ENCODE measurements around the gene SPEG.
"Not testable (repeated sequence)": the region's sequence is repeated elsewhere in the genome, so short reads cannot be mapped to it uniquely, and the experiment has no call there.

The SPEG gene

GRCh38 chr2:219434718-219435525, at the start of gene SPEG:
Gene SPEG (plus strand): TSS chr2:219434843. CDS start chr2:219434978, 135 bp downstream.
- FAIRE-seq = no peak

GRCh38 chr2:219384859-219385258, 49.8 kb upstream of the SPEG start:
- FAIRE-seq = no peak

GRCh38 chr2:219385958-219386520, 48.6 kb upstream of the SPEG start:
- FAIRE-seq = no peak

DNA sequence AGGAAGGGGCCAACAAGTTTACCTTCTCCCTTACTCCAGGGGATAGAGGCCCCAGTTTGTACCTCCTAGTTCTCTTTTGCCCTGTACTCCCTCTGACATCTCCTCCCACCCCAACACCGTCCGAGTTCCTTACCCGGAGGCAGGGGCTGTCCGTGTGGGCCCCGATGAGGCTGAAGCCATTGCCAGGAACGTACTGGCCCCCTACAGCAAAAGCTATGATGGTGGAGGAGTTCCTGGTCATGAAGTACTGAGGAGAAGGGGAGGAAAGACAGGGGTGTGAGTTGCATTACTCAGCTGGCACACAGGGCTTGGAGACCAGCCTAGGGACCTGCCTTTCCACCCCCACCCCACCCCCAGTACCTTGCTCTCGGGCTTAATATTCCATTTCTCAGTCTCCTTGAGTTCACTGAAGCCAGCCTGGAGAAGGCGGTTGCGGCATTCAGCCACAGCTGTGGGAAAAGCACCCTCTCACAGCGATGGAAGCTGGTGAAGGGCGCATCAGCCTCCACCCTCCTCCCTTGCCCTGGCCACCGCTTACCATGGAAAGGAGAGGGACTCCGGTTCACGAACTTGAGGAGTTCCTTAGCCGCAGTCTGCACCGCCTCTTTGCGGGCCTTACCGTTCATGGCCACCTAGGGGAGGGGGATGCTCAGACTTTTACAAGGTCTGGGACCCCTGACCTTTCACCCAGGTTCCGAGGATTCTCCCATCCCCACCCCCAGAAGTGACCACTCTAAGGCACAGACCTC, 47.9 kb upstream of the SPEG start:
- no peak for FAIRE-seq

DNA sequence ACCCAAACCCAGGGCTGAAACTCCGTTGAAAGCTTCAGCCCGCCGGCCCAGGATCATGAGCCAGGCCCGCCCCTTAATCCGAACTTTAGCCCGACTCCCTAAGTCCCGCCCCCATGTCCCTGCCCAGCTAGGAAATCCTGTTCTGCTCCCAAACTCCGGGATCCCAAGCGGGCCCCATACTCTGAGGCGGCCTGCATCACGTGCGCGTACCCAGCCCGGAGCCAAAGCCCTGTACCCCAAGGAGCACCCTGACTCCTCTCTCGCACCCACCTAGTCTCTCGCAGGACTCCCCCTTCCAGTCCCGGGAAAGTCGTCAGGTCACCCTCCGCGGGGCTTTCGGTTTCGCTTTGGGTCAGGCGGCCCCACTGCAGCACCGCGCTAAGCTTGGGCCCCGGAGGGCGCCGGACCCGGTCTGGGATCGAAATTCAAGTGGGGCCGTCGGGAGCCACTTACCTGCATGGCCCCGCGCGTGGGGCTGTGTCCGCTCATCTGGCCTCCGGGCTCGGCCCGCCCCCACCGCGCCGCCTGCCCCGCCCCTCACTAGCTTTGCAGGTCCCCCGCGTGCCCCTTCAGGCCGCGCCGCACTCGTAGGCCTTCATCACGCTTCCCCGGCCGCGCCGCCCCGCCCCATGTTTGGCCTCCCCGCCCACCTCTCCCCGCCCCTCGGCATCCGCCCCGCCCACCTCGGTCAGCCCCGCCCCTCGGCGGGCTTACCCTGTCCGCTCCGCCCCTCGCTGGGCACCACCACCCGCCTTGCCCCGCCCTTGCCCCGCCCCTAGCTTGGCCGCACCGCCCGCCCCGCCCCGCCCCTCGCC, 47.1 kb upstream of the SPEG start, which contains the start of gene DNPEP:
DNPEP (minus strand) TSS at position 607 of the 815 bp plus-strand sequence; CDS start at position 489, 118 bp downstream.
- FAIRE-seq = no peak

DNA sequence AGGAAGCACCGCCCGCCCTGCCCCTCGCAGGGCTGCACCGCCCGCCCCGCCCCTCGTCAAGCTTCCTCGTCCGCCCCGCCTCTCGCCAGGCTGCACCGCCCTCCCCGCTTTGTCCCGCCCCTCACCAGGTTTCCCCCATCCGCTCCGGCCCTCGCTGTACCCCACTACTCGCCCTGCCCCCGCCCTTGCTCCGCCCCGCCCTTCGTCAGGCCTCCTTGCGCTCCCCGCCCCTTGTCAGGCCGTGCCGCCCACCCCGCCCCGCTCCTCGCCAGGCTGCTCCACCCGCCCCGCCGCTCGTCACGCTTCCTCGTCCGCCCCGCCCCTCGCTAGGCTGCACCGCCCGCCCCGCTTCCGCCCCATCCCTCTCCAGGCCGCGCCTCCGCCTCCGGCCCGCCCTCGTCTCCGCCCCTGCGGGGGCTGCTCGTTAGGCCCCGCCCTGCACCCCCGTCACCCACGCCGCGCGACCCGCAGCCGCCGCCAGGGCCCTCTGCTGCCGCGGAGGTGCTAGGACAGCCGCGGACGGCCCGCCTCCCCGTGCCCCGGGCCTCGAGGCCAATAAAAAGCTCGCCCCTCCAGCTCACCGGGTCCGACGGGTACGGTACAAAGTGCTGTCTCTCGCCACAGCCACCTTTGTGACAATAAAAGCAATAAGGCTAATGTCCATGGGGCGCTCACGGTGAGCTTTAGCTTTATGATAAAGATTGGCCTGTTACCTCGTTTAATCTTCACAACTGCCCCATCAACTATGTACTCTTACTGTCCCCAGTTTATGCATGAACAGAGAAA, 46.3 kb upstream of the SPEG start:
- no peak for FAIRE-seq

GRCh38 chr2:219388907-219389156, 45.8 kb upstream of the SPEG start:
- no peak for FAIRE-seq

GRCh38 chr2:219392754-219393153, 41.9 kb upstream of the SPEG start:
- no peak for FAIRE-seq

- not testable (repeated sequence) for FAIRE-seq
These were observed 39.6 kb upstream of the SPEG start for GRCh38 chr2:219395056-219395455.

DNA sequence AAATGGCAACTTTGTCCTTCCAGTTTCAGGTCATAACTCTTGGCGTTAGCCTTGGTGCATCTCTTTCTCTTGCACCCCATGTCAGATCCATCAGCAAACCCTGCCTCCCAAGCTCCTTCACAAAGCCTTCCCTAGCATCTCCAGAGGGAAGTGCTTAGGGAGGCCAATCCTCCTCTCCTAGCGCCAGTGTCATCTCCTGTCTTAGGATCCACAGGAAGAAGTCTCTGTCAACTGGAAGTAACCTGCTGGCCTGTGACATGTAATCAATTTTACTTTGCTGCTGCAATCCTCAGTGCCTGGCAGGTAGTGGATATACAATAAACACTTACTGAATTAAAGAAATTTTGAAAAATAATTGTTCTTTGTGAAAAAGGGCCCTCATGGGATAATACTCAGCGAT, 39.0 kb upstream of the SPEG start:
- FAIRE-seq = no peak

- no peak for FAIRE-seq
These were observed 37.7 kb upstream of the SPEG start for GRCh38 chr2:219396863-219397457.

DNA sequence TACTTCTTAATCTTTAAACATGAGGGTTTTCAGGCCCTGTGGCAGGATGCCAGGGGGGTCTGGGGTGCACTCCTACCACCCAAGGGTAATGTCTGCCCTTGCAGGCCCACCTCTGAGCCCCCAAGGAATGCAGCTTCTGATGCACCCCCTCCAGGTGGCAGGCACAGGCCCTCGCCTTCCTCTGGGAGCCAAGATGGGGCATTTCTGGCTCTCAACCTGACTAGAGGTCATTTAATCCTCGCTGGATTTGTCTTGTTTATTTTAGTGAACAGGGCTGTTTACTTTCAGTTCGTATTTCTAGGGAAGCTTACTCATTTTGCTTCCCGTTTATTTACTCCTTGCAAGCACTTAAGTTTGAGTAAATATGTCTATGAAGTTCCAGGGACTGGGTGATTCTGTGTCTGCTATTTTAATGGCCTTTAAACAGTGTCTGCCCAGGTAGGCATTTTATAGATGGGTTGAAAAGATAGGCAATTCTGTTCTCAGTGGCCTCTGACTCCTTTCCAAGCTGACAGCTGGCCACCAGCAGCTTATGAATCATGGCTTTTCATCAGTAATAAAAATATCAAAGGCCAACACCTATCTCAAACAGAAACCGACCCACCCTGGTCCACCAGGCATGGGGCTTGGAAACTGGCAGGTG, 35.8 kb upstream of the SPEG start:
- no peak for FAIRE-seq

- no peak for FAIRE-seq
These were observed 34.7 kb upstream of the SPEG start for GRCh38 chr2:219399716-219400478.

DNA sequence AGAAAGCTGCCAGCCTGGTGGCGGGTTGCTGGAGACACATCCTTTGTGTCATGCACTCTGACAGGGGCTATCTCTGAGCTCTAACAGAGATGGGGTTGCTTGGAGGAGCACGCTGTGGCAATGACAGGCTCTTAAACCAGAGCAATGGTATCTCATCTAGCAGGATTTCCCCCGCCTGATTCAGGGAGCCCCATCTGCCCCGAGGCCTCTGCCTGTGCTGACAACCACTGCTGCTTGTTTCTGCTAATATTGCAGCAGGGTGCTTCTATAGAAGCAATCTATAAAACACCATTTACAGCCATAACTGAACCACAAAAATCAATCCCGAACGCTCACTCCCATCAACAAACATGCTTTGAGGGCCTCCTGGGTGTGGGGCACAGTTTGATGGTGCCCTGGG, 34.1 kb upstream of the SPEG start:
- FAIRE-seq = no peak

- no peak for FAIRE-seq
These were observed 33.0 kb upstream of the SPEG start for GRCh38 chr2:219401606-219402005.

- FAIRE-seq = no peak
These were observed 31.8 kb upstream of the SPEG start for GRCh38 chr2:219402665-219403515.

DNA sequence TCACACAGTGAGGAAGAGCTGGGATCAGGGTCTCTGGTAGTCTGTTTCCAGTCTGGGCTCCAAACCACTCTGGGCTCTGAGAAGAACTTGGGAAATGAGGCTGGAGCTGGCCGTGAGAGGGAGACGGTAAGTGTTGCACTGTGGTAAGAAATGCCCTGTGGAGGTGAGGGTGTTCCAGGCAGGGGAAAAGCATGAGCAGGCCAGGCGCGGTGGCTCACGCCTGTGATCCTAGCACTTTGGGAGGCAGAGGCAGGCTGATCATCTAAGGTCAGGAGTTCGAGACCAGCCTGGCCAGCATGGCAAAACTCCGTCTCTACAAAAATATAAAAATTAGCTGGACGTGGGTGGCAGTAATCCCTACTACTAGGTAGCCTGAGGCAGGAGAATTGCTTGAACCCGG, 30.8 kb upstream of the SPEG start:
- FAIRE-seq = no peak

- no peak for FAIRE-seq
These were observed 30.2 kb upstream of the SPEG start for GRCh38 chr2:219404291-219404910.

DNA sequence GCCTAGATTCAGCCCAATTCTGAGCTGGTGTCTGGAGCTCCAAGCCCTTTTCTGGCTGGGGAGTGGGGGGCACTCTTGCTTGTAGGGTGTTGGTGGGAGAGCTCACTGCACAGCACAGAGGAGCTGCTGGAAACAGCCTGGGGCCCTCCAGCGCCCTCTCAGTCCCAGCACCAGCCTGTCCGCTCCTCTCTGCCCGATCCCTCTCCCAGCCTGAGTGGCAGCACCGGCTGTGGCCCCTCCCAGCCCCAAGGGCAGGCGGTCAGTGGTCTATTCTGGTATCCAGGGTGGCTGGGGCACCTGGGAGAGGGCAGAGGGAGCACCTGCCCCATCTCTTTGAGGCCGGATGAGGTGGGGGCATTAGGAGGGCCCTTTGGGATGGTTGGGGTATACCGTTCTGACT, 29.7 kb upstream of the SPEG start:
- no peak for FAIRE-seq

Data from colon (tissue), 2 donors.